ENCODE results near the gene DIAPH3. TPM values are rescaled to one million over a fixed set of nuclear protein-coding genes. Genes with fewer than 3 reads are reported as not detected.

Gene DIAPH3
- total RNA-seq, 1 donor from 2014 or later = 30.8 TPM

DNA sequence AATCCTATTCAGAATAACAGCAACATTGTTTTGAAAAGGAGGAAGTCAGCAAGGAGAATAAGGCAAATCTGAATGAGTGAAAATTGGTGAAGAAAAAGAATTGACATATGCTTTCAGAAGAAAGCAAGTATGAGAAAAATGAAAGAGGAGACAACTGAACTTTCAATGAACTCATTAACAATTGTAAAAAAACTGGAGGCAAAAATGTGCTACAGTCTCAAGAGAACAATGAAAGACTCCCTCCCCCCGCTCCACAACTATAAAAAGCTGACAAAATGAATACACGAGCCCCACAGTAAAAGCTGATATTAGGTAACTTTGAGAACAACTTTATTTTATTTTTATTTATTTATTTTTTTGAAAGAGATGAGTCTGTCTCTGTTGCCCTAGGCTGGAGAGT, 373.1 kb downstream of the DIAPH3 start:
- intact Hi-C loops (cut with micrococcal nuclease) = no loop called here
- Mint-ChIP-seq H3K9me3 (no peaks in the 10 kb centered on the region), H3K4me3 (ENCODE audit: low read depth) (no peak overlapping the region), H3K27me3 (ENCODE audit: low read depth) (no peaks in the 10 kb centered on the region), H3K36me3 (ENCODE audit: low read depth) (no peaks in the 10 kb centered on the region), H3K4me1 (ENCODE audit: low read depth) (no peaks in the 10 kb centered on the region), H3K27ac (no peak overlapping the region)
- no peak for DNase-seq (ENCODE audit: low spot score)

DNA sequence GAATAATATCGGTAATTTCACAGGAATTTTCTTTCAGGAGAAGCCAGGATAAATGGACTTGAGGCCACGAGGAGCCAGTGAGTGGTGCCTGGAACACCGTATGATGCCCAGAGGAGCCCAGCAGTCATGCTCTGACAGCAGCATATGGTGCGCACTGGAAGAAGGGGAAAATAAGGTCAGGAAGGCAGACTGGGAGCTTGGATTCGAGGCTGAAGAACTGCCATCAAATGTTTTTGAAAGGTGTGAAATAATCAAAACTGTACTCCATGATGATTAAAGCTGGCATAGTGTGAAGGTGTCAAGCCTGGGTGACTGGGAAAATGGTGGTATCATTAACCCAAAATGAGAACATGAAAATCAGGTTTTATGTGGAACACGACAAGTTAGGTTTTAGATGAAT, 374.2 kb downstream of the DIAPH3 start:
- intact Hi-C loops (cut with micrococcal nuclease) = no loop called here
- H3K4me3 Mint-ChIP-seq (ENCODE audit: low read depth) = no peak overlapping the region
- H3K4me1 Mint-ChIP-seq (ENCODE audit: low read depth) = no peaks in the 10 kb centered on the region
- no peak overlapping the region for H3K27ac Mint-ChIP-seq
- H3K9me3 Mint-ChIP-seq = no peaks in the 10 kb centered on the region
- no peaks in the 10 kb centered on the region for H3K36me3 Mint-ChIP-seq (ENCODE audit: low read depth)
- DNase-seq (ENCODE audit: low spot score) = no peak
- no peaks in the 10 kb centered on the region for H3K27me3 Mint-ChIP-seq (ENCODE audit: low read depth)

DNA sequence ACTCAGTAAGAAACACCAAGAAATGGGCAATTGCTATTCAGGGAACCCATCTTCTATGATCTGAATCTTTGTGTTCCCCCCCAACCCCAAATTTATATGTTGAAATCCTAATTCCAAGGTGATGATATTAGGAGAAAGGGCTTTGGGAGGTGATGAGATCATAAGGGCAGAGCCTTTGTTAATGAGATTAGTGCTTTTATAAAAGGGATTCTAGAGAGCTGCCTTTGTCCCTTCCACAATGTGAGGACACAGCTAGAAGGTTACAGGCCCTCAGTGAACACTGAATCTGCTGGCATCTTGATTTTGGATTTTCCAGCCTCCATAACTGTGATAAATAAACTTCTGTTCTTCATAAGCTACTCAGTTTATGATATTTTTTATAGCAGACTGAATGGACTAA, 376.0 kb downstream of the DIAPH3 start:
- no peaks in the 10 kb centered on the region for H3K9me3 Mint-ChIP-seq
- no peaks in the 10 kb centered on the region for H3K27me3 Mint-ChIP-seq (ENCODE audit: low read depth)
- H3K4me1 Mint-ChIP-seq (ENCODE audit: low read depth) = no peaks in the 10 kb centered on the region
- H3K27ac Mint-ChIP-seq = no peak overlapping the region
- H3K4me3 Mint-ChIP-seq (ENCODE audit: low read depth) = no peak overlapping the region
- H3K36me3 Mint-ChIP-seq (ENCODE audit: low read depth) = no peaks in the 10 kb centered on the region
- DNase-seq (ENCODE audit: low spot score) = no peak
- intact Hi-C loops (cut with micrococcal nuclease) = no loop called here

DNA sequence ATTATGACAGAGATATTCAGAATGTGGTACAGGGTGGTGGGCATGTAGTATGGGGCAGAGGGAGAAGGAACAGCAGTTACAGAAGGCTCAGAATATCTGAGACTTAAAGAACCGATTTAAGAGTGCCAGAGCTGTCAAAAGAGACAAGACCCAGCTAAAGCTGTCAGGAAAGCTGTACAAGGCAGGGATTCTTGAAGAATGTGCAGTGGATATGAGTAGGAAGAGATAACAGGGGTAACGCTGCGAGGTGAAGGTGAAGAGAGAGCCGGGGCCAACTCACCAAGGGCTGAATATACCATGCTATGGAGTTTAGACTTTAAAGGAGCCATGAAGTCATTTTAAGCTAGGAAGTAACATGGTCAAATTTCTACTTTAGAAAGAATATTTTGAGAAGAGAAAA, 381.0 kb downstream of the DIAPH3 start:
- no peak overlapping the region for H3K4me3 Mint-ChIP-seq (ENCODE audit: low read depth)
- no peaks in the 10 kb centered on the region for H3K36me3 Mint-ChIP-seq (ENCODE audit: low read depth)
- H3K27ac Mint-ChIP-seq = no peak overlapping the region
- no peaks in the 10 kb centered on the region for H3K27me3 Mint-ChIP-seq (ENCODE audit: low read depth)
- no peaks in the 10 kb centered on the region for H3K4me1 Mint-ChIP-seq (ENCODE audit: low read depth)
- no peak for DNase-seq (ENCODE audit: low spot score)
- H3K9me3 Mint-ChIP-seq = no peaks in the 10 kb centered on the region
- intact Hi-C loops (cut with micrococcal nuclease) = no loop called here

DNA sequence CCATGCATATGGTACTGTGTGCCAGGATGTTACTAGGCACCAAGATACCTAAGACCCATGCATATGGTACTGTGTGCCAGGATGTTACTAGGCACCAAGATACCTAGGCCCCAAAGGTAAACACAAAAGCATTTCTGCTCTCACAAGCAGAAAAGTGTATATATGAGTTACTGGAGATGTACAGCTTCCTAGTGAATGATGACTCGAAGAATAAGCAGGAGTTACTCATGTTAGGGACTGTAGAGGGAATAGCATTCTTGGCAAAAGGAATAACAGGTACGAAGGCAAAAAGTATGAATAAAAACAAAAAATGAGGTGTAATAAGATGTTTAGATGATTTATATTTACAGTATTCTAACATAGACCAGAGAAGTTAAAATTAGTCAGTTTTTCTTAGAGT, 383.7 kb downstream of the DIAPH3 start:
- H3K36me3 Mint-ChIP-seq (ENCODE audit: low read depth) = no peaks in the 10 kb centered on the region
- DNase-seq (ENCODE audit: low spot score) = no peak
- H3K9me3 Mint-ChIP-seq = no peaks in the 10 kb centered on the region
- intact Hi-C loops (cut with micrococcal nuclease) = no loop called here
- H3K4me3 Mint-ChIP-seq (ENCODE audit: low read depth) = no peak overlapping the region
- H3K27ac Mint-ChIP-seq = no peak overlapping the region
- no peaks in the 10 kb centered on the region for H3K27me3 Mint-ChIP-seq (ENCODE audit: low read depth)
- H3K4me1 Mint-ChIP-seq (ENCODE audit: low read depth) = peaks cover 9% of the 10 kb centered on the region

DNA sequence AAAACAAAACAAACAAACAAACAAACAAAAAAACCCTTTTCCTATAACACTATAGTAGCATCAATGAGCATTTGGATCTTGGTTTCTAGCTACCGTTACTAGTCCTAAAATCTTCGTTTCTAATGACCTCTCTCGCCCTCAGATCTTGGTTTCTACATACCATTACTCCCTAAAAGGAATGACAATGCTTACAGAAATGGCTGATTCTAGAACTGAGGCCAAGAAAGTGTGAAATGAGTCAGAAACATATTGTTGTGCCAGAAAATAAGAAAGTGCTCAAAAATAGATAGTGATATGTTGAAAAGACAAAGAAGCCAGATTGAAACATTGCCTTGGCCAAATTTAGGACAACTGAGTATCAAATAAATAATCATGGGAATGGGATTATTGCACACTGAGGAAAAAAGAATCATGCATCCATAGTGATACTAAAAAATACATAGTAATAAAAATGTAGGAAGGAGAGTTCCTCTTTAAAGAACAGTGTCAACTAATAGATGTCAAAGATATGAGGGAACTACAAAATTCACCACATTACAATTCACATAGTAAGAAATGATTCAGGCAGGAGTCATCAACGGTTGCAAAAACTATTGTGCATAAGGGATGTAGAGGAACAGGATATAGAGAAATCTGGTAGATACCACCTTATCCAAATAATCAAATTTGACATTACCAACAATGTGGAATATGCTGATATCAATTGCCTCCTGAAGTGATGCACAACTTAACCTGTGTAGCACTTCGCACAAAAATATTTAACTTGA, 386.6 kb downstream of the DIAPH3 start:
- no peaks in the 10 kb centered on the region for H3K27me3 Mint-ChIP-seq (ENCODE audit: low read depth)
- H3K36me3 Mint-ChIP-seq (ENCODE audit: low read depth) = no peaks in the 10 kb centered on the region
- H3K4me1 Mint-ChIP-seq (ENCODE audit: low read depth) = peaks cover 9% of the 10 kb centered on the region
- no peak for DNase-seq (ENCODE audit: low spot score)
- intact Hi-C loops (cut with micrococcal nuclease) = no loop called here
- H3K4me3 Mint-ChIP-seq (ENCODE audit: low read depth) = no peak overlapping the region
- no peak overlapping the region for H3K27ac Mint-ChIP-seq
- no peaks in the 10 kb centered on the region for H3K9me3 Mint-ChIP-seq

DNA sequence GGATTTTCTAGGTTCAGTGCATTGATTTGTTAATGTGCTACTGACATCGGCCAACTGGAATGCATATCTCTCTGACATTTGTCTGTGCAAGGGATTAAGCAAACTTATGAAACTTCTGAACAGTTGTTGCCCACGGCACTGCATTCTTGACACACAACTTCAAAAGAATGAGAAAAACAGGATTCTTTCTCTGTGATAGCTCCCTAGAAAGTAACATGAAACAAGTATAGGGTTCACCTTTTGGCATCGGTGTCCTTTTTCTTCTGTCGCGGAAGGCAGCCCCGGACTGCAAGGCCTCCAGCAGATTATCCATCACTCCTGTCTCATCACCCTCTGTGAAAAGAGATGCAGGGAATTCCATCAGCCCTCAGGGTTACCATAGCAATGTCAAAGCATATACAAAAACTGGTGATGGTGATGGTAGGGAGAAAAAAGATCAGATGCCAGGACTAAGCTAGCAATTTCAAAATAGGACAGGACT, 389.2 kb downstream of the DIAPH3 start:
- intact Hi-C loops (cut with micrococcal nuclease) = no loop called here
- DNase-seq (ENCODE audit: low spot score) = no peak
- Mint-ChIP-seq H3K4me3 (ENCODE audit: low read depth) (no peak overlapping the region), H3K4me1 (ENCODE audit: low read depth) (peaks cover 9% of the 10 kb centered on the region), H3K27ac (no peak overlapping the region), H3K9me3 (no peaks in the 10 kb centered on the region), H3K27me3 (ENCODE audit: low read depth) (no peaks in the 10 kb centered on the region), H3K36me3 (ENCODE audit: low read depth) (no peaks in the 10 kb centered on the region)

DNA sequence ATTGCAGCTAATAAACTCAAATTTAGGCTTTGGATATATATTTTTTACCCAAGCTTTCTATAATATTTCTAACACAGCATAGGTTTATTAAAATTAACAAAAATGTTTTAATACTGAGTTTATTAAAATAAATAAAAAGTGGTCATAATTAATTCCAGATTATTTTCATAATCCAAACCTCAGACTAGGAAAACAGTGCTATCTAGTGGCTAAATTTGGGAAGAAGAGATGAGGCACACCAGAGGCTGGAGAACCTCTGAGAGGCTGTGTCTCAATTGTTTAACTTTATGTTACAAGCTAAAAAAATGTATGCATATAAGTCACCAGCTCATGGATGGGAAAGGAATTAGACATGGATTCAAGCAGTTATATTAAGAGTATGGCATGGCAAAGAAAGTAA, 392.5 kb downstream of the DIAPH3 start:
- Mint-ChIP-seq H3K27ac (no peak overlapping the region), H3K9me3 (no peaks in the 10 kb centered on the region)
- DNase-seq (ENCODE audit: low spot score) = no peak

DNA sequence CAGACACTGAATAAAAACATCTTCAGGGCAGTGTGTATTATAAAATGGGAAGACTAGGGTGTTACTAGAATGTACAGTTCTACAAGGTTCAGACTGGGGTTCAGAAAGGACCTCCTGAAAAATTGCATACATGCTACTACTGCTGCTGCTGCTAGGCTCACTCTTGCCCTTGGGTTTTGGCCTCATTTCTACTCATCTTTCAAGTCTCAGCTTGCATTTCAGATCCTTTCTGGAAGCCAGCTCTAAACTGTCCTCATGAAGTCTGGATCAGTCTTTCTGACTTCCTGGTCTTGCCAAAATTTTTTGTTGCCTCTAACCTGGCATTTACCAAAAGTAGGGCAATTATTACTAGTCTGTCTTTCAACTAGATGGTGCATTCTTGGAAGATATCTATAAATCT, 393.3 kb downstream of the DIAPH3 start:
- H3K4me1 Mint-ChIP-seq (ENCODE audit: low read depth) = no peaks in the 10 kb centered on the region
- peaks cover 4% of the 10 kb centered on the region for H3K36me3 Mint-ChIP-seq (ENCODE audit: low read depth)
- H3K27ac Mint-ChIP-seq = no peak overlapping the region
- no peak for DNase-seq (ENCODE audit: low spot score)
- no peak overlapping the region for H3K4me3 Mint-ChIP-seq (ENCODE audit: low read depth)
- no peaks in the 10 kb centered on the region for H3K9me3 Mint-ChIP-seq
- no peaks in the 10 kb centered on the region for H3K27me3 Mint-ChIP-seq (ENCODE audit: low read depth)
- intact Hi-C loops (cut with micrococcal nuclease) = no loop called here

More for the DNA sequence above, 392.5 kb downstream of the DIAPH3 start:
- intact Hi-C loops (cut with micrococcal nuclease) = no loop called here
- H3K27me3 Mint-ChIP-seq (ENCODE audit: low read depth) = no peaks in the 10 kb centered on the region
- H3K36me3 Mint-ChIP-seq (ENCODE audit: low read depth) = peaks cover 4% of the 10 kb centered on the region
- H3K4me1 Mint-ChIP-seq (ENCODE audit: low read depth) = no peaks in the 10 kb centered on the region
- H3K4me3 Mint-ChIP-seq (ENCODE audit: low read depth) = no peak overlapping the region

DNA sequence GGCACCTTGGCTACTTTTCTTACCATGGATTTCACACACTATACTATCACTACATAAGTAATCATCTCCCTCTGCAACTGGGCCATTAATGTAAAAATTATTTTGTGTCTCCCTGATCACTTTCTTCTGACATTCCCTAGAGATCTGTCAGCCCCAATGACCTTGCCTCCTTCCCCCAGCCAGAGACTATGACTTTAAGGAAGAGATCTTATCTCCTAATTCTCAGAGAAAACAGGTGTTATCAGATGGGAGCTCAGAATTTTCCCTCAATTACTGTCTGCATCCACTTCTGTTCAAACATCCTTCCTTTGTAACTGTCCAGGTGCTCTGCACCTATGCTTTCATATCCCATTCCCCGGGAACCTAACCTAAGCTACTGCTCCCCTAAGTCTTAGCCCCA, 397.5 kb downstream of the DIAPH3 start:
- H3K4me1 Mint-ChIP-seq (ENCODE audit: low read depth) = no peaks in the 10 kb centered on the region
- peaks cover 4% of the 10 kb centered on the region for H3K36me3 Mint-ChIP-seq (ENCODE audit: low read depth)
- no peak for DNase-seq (ENCODE audit: low spot score)
- intact Hi-C loops (cut with micrococcal nuclease) = no loop called here
- no peak overlapping the region for H3K4me3 Mint-ChIP-seq (ENCODE audit: low read depth)
- H3K9me3 Mint-ChIP-seq = no peaks in the 10 kb centered on the region
- no peak overlapping the region for H3K27ac Mint-ChIP-seq
- no peaks in the 10 kb centered on the region for H3K27me3 Mint-ChIP-seq (ENCODE audit: low read depth)

DNA sequence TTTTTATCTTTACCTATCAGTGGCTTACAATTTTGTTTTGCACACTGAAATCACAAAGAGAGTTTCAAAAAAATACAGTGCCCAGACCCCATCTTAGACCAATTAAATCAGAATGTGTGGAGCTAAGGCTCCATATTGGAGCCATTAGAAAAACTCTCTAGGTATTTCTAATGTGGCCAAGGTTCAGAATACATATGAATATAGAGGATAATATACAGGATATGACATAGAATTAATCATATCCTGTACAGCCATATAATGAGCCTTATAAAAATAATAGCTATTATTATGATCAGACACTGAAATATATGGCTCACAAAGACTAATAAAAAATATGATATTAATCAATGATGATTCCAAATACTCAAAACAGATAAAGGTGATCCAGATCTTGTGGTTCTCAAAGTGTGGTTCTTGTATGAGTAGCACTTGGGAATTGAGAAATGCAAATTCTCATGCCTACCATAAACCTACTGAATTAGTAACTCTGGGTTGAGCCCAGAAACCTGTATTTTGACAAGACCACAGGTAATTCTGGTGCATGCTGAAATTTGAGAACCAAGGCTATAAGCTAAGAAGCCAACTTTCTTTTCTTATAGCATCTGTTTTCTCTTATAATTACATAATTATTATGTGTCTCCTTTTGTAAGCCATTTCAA, 408.0 kb downstream of the DIAPH3 start:
- H3K9me3 Mint-ChIP-seq = no peaks in the 10 kb centered on the region

DNA sequence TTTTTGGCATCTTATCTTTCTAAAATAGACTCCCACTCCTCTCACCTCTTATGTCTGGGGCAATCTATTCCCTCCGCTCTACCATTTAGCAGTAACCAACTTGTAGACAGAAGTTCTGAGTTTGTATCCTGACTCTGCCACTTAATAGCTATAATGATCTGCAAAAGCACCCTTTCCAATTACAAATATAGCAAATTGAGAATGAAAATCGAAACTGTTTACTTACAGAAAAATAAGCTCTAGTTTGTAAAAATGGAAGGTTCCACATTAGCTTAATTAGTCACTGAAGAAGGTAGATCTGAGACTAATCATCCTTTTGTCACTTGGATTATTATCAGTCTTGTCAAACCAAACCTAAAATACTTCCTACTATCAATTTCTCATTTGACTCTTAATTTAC, 409.3 kb downstream of the DIAPH3 start:
- intact Hi-C loops (cut with micrococcal nuclease) = no loop called here
- Mint-ChIP-seq H3K27ac (no peak overlapping the region), H3K4me1 (ENCODE audit: low read depth) (peaks cover 1% of the 10 kb centered on the region), H3K36me3 (ENCODE audit: low read depth) (no peaks in the 10 kb centered on the region), H3K4me3 (ENCODE audit: low read depth) (no peak overlapping the region), H3K27me3 (ENCODE audit: low read depth) (no peaks in the 10 kb centered on the region), H3K9me3 (no peaks in the 10 kb centered on the region)
- no peak for DNase-seq (ENCODE audit: low spot score)

More for the DNA sequence above, 408.0 kb downstream of the DIAPH3 start:
- Mint-ChIP-seq H3K27ac (no peak overlapping the region), H3K4me3 (ENCODE audit: low read depth) (no peak overlapping the region), H3K4me1 (ENCODE audit: low read depth) (peaks cover 1% of the 10 kb centered on the region), H3K27me3 (ENCODE audit: low read depth) (no peaks in the 10 kb centered on the region), H3K36me3 (ENCODE audit: low read depth) (no peaks in the 10 kb centered on the region)
- DNase-seq (ENCODE audit: low spot score) = no peak
- intact Hi-C loops (cut with micrococcal nuclease) = no loop called here

DNA sequence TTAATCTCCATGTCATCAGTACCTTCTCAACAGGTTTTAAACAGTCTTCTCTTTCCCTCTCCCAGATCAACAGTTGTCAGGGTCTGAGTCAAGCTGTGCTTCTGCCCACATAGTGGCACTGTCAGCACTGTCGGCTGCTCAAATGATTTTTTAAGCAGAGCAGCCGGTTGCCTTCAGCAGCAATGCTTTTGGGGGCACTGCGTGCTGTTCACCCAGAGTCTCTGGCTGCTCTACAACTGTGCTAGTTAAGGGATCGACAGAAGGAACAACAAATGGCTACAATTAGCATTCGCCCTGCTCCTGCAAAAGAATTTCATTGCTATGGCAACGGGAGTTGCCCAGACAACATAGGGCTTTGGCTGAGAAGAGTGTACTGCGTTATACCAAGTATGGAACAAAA, 412.9 kb downstream of the DIAPH3 start:
- Mint-ChIP-seq H3K27me3 (ENCODE audit: low read depth) (no peaks in the 10 kb centered on the region), H3K27ac (no peak overlapping the region), H3K4me3 (ENCODE audit: low read depth) (no peak overlapping the region), H3K9me3 (no peaks in the 10 kb centered on the region), H3K36me3 (ENCODE audit: low read depth) (no peaks in the 10 kb centered on the region), H3K4me1 (ENCODE audit: low read depth) (no peaks in the 10 kb centered on the region)
- no peak for DNase-seq (ENCODE audit: low spot score)
- intact Hi-C loops (cut with micrococcal nuclease) = no loop called here

Data from activated T-helper 2 cell treated with anti-CD3 and anti-CD28 coated beads, Interferon-gamma antibody, Interleukin-2, Interleukin-4, amounts not matched to agents 10 μg/mL and 5 μg/mL and 100 μg/mL, durations not matched to agents 14 hours and 24 hours and 36 hours (primary cell).